ENCODE data around the gene APOL5. TPM values are rescaled to one million over a fixed set of nuclear protein-coding genes. Genes with fewer than 3 reads are reported as not detected.
"Not testable (repeated sequence)": the region's sequence is repeated elsewhere in the genome, so short reads cannot be mapped to it uniquely, and the experiment has no call there.

APOL5 gene
- total RNA-seq, 1 donor from 2014 or later = not detected

GRCh38 chr22:35687461-35687860 is 30.2 kb upstream of the APOL5 start:
- no peak overlapping the region for H3K27ac ChIP-seq
- no peaks in the 10 kb centered on the region for H3K36me3 ChIP-seq
- no peaks in the 10 kb centered on the region for H3K27me3 ChIP-seq
- H3K9me3 ChIP-seq = no peaks in the 10 kb centered on the region
- TF ChIP-seq, protein P1, sequence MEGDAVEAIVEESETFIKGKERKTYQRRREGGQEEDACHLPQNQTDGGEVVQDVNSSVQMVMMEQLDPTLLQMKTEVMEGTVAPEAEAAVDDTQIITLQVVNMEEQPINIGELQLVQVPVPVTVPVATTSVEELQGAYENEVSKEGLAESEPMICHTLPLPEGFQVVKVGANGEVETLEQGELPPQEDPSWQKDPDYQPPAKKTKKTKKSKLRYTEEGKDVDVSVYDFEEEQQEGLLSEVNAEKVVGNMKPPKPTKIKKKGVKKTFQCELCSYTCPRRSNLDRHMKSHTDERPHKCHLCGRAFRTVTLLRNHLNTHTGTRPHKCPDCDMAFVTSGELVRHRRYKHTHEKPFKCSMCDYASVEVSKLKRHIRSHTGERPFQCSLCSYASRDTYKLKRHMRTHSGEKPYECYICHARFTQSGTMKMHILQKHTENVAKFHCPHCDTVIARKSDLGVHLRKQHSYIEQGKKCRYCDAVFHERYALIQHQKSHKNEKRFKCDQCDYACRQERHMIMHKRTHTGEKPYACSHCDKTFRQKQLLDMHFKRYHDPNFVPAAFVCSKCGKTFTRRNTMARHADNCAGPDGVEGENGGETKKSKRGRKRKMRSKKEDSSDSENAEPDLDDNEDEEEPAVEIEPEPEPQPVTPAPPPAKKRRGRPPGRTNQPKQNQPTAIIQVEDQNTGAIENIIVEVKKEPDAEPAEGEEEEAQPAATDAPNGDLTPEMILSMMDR (IDR thresholded peaks at IDR 0.05) = no peak
- intact Hi-C loops (cut with DNase I) = no loop called here
- DNase-seq (ENCODE audit: low spot score in 2 of 2) = no peak
- H3K4me1 ChIP-seq = no peaks in the 10 kb centered on the region
- H3K4me3 ChIP-seq = no peak overlapping the region

DNA sequence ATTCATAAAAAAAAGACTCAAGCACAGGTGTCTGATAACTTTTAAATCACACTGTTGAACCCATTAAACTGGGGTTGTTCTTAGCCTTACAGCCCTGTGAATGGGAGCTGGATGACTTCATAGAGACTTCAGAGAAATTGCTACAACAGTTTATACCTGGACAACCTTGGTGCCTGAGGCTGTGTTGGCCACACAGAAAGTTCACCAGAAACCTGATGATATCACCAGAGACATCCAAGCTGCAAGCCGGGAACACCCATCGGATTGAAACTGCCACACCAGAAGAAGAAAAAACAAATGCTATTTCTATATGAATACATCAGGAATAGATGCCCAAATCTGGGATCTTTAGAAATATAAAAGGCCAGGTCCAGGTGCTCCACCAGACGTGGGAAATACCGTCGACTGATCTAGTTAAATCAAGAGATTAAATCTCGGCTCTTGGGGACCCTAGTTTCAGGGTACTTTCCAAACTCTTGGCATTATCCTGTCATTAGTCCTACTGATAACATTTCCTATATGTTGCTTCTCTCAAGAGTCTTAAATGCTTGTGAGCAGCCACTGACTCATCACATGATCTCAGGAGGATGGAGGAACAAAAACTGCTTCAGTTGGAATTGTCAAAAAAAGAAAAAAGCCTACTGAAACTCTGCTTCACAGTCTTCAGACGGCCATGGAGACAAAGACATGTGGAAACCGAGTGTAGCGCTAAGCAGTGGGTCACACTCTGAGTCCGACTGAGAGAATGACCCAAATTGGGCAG is 28.6 kb upstream of the APOL5 start:
- H3K4me3 ChIP-seq = no peak overlapping the region
- DNase-seq (ENCODE audit: low spot score in 2 of 2) = no peak
- no peaks in the 10 kb centered on the region for H3K27me3 ChIP-seq
- TF ChIP-seq, protein P1 (IDR thresholded peaks at IDR 0.05) = no peak
- H3K36me3 ChIP-seq = no peaks in the 10 kb centered on the region
- intact Hi-C loops (cut with DNase I) = no loop called here
- H3K27ac ChIP-seq = no peak overlapping the region
- H3K4me1 ChIP-seq = no peaks in the 10 kb centered on the region
- no peaks in the 10 kb centered on the region for H3K9me3 ChIP-seq

DNA sequence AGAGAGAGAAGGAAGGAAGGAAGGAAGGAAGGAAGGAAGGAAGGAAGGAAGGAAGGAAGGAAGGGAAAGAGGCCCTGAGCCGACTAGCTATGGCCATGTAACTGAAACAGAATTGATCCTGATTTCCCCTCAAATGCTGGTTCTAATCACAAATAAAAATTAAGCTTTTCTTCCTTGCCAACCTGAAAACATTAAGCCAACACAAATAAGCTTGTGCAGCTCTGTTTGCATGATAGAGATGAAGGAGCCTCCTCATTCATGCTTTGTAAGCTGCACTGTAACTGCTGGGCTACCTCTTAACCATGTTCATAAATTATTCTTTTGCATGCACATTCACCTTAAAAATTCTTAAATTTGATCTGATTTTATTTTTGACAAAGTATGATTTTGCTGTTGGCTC is 27.7 kb upstream of the APOL5 start:
- no peak overlapping the region for H3K27ac ChIP-seq
- no peaks in the 10 kb centered on the region for H3K9me3 ChIP-seq
- intact Hi-C loops (cut with DNase I) = no loop called here
- DNase-seq (ENCODE audit: low spot score in 2 of 2) = no peak
- TF ChIP-seq, protein P1 (IDR thresholded peaks at IDR 0.05) = no peak
- no peaks in the 10 kb centered on the region for H3K4me1 ChIP-seq
- no peaks in the 10 kb centered on the region for H3K27me3 ChIP-seq
- H3K4me3 ChIP-seq = no peak overlapping the region
- no peaks in the 10 kb centered on the region for H3K36me3 ChIP-seq

- TF ChIP-seq, protein P1 (IDR thresholded peaks at IDR 0.05) = no peak
- intact Hi-C loops (cut with DNase I) = no loop called here
- Histone ChIP-seq H3K4me1 (no peaks in the 10 kb centered on the region), H3K36me3 (no peaks in the 10 kb centered on the region), H3K4me3 (no peak overlapping the region), H3K27me3 (no peaks in the 10 kb centered on the region), H3K27ac (no peak overlapping the region), H3K9me3 (no peaks in the 10 kb centered on the region)
- DNase-seq (ENCODE audit: low spot score in 2 of 2) = no peak
These were observed 22.5 kb upstream of the APOL5 start for GRCh38 chr22:35695202-35695601.

- H3K4me1 ChIP-seq = no peaks in the 10 kb centered on the region
- TF ChIP-seq, protein P1 (IDR thresholded peaks at IDR 0.05) = no peak
- intact Hi-C loops (cut with DNase I) = no loop called here
- no peaks in the 10 kb centered on the region for H3K27me3 ChIP-seq
- no peak for DNase-seq (ENCODE audit: low spot score in 2 of 2)
- no peaks in the 10 kb centered on the region for H3K36me3 ChIP-seq
- no peak overlapping the region for H3K27ac ChIP-seq
- H3K9me3 ChIP-seq = no peaks in the 10 kb centered on the region
- H3K4me3 ChIP-seq = no peak overlapping the region
These were observed 20.5 kb upstream of the APOL5 start for GRCh38 chr22:35697142-35697541.

DNA sequence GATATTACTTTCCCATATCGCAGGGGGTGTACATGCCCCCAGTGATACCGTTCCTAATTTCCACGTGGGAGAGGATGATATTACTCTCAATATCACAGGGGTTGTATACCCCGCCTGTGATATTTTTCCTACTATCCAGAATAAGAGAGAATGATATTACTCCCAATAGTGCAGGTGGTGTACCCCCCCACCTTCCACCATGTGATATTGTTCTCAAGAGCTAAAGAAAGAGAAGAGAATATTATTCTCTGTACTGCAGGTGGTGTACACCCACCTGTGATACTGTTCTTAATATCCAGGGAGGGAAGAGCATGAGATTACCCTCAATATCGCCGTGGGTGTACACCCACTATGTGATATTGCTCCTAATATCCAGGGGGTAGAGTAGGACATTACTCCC is 17.8 kb upstream of the APOL5 start:
- DNase-seq (ENCODE audit: low spot score in 2 of 2); H3K4me1 ChIP-seq; H3K27me3 ChIP-seq; H3K27ac ChIP-seq; H3K9me3 ChIP-seq; intact Hi-C loops (cut with DNase I); H3K36me3 ChIP-seq; H3K4me3 ChIP-seq: not testable (repeated sequence)

Measured in ascending aorta (tissue), 2 donors.